D341Med (cell line): ENCODE measurements around the gene ZNF267.
"Not testable (repeated sequence)": the region's sequence is repeated elsewhere in the genome, so short reads cannot be mapped to it uniquely, and the experiment has no call there.

Experiments
- DNase-seq: peaks from one replicate; pipeline ENCODE4 v3.0.0; 2012; ENCODE audit warnings: low spot score

The ZNF267 gene

GRCh38 chr16:31873556-31874365 lies at the start of gene ZNF267:
TSS of gene ZNF267 (plus strand) at chr16:31873807. CDS start at chr16:31873967, 160 bp downstream.
- DNase-seq, result peak; percentile 90

GRCh38 chr16:31833047-31833446 lies 40.6 kb upstream of the ZNF267 start:
- no peak for DNase-seq

- DNase-seq, result not testable (repeated sequence)
Observed at GRCh38 chr16:31836396-31836795, 37.2 kb upstream of the ZNF267 start.

GRCh38 chr16:31842864-31843263 lies 30.7 kb upstream of the ZNF267 start:
- DNase-seq, result no peak

- not testable (repeated sequence) for DNase-seq
Observed at GRCh38 chr16:31848572-31848971, 25.0 kb upstream of the ZNF267 start.

GRCh38 chr16:31853291-31853690 lies 20.3 kb upstream of the ZNF267 start:
- DNase-seq, result no peak

- no peak for DNase-seq
Observed at GRCh38 chr16:31860508-31860907, 13.1 kb upstream of the ZNF267 start.

GRCh38 chr16:31861455-31861854 lies 12.2 kb upstream of the ZNF267 start:
- DNase-seq, result no peak

- DNase-seq, result no peak
Observed at GRCh38 chr16:31862761-31863160, 10.8 kb upstream of the ZNF267 start.

GRCh38 chr16:31868164-31868563 lies 5.4 kb upstream of the ZNF267 start:
- DNase-seq, result no peak

- DNase-seq, result peak; percentile 54
Observed at GRCh38 chr16:31868691-31869167, 4.9 kb upstream of the ZNF267 start.

- no peak for DNase-seq
Observed at GRCh38 chr16:31869511-31870201, 4.0 kb upstream of the ZNF267 start.

GRCh38 chr16:31870809-31871208 lies 2.8 kb upstream of the ZNF267 start:
- no peak for DNase-seq

- no peak for DNase-seq
Observed at GRCh38 chr16:31871510-31871909, 2.1 kb upstream of the ZNF267 start.

- DNase-seq, result no peak
Observed at GRCh38 chr16:31872201-31872600, 1.4 kb upstream of the ZNF267 start.

- peak; percentile 48 for DNase-seq
Observed at GRCh38 chr16:31874366-31875111, 932 bp downstream of the ZNF267 start.

GRCh38 chr16:31875112-31875803 lies 1.7 kb downstream of the ZNF267 start:
- DNase-seq, result peak; percentile 34

- DNase-seq, result no peak
Observed at GRCh38 chr16:31875928-31876547, 2.4 kb downstream of the ZNF267 start.

- no peak for DNase-seq
Observed at GRCh38 chr16:31876951-31877828, 3.6 kb downstream of the ZNF267 start.

- no peak for DNase-seq
Observed at GRCh38 chr16:31877876-31878642, 4.5 kb downstream of the ZNF267 start.
